IMR-90 (cell line): ENCODE measurements around the gene SHROOM3. TPM values are rescaled to one million over a fixed set of nuclear protein-coding genes. Genes with fewer than 3 reads are reported as not detected.

Experiments
- ATAC-seq: fragments of 200-7000 bp; cut with Tn5 transposase; 2 replicates; pipeline ENCODE4 v1.9.1; 2020; ENCODE audit warnings: low read depth, mild to moderate bottlenecking, moderate library complexity
- BruUV-seq: library from RNA; stranded (reverse); fragments of 400-500 nt; replicated peaks from 2 replicates; lab custom pipeline; 2021; lab: Mats Ljungman, UMichigan
- CTCF ChIA-PET: fragments of 300-600 bp; formaldehyde crosslinking; extraction: SDS; loops from one replicate; lab custom pipeline; 2021; ENCODE audit warnings: antibody characterized with exemption; lab: Yijun Ruan, JAX
- POLR2A ChIA-PET: fragments of 300-600 bp; sonication (Branson Sonifier 250); formaldehyde crosslinking; loops from one replicate; lab custom pipeline; 2022; ENCODE audit warnings: antibody characterized with exemption; ENCODE audit not compliant: unreplicated experiment; lab: Charles Lee
- DNase-seq: peaks from one replicate; pipeline ENCODE4 v3.0.0; 2013
- H2AFZ ChIP-seq: replicated peaks from 2 replicates; pipeline ENCODE3; 2013; ENCODE audit warnings: low read length, mild to moderate bottlenecking; ENCODE audit not compliant: poor library complexity
- H2AK5ac ChIP-seq: 2 replicates; pipeline ENCODE4 v1.6.1; 2013; ENCODE audit warnings: low read depth, low read length, inconsistent platforms
- H2AK9ac ChIP-seq: replicated peaks from 2 replicates; pipeline ENCODE3; 2013; ENCODE audit warnings: mild to moderate bottlenecking, low read depth, low read length, moderate library complexity; ENCODE audit not compliant: poor library complexity
- H2BK120ac ChIP-seq: 2 replicates; pipeline ENCODE4 v1.6.1; 2013; ENCODE audit warnings: low read depth, low read length, inconsistent platforms
- H2BK15ac ChIP-seq: 3 replicates; pipeline ENCODE4 v1.6.1; 2013; ENCODE audit warnings: low read depth, low read length, inconsistent platforms
- H2BK20ac ChIP-seq: 2 replicates; pipeline ENCODE4 v1.6.1; 2013; ENCODE audit warnings: low read depth, mild to moderate bottlenecking, inconsistent platforms, low read length, moderate library complexity
- H2BK5ac ChIP-seq: 2 replicates; pipeline ENCODE4 v1.6.1; 2013; ENCODE audit warnings: mild to moderate bottlenecking, low read depth, low read length, inconsistent platforms; ENCODE audit not compliant: poor library complexity, severe bottlenecking
- H3K14ac ChIP-seq: replicated peaks from 2 replicates; pipeline ENCODE4 v1.6.1; 2013; ENCODE audit warnings: low read depth, low read length, inconsistent platforms
- H3K18ac ChIP-seq: 2 replicates; pipeline ENCODE4 v1.6.1; 2013; ENCODE audit warnings: low read depth, low read length, control low read depth
- H3K23ac ChIP-seq: 2 replicates; pipeline ENCODE4 v1.6.1; 2013; ENCODE audit warnings: low read depth, low read length, inconsistent platforms
- H3K27ac ChIP-seq: 2 replicates; pipeline ENCODE4 v1.5.1; 2013; ENCODE audit warnings: mild to moderate bottlenecking, control low read depth, low read length; ENCODE audit not compliant: insufficient read depth
- H3K27me3 ChIP-seq: 2 replicates; pipeline ENCODE4 v1.6.1; 2013; ENCODE audit warnings: low read length; ENCODE audit not compliant: control insufficient read depth, insufficient read depth
- H3K36me3 ChIP-seq: 2 replicates; pipeline ENCODE4 v1.6.1; 2013; ENCODE audit warnings: low read length, mixed read lengths; ENCODE audit not compliant: control insufficient read depth, insufficient read depth
- H3K4ac ChIP-seq: 2 replicates; pipeline ENCODE4 v1.6.1; 2013; ENCODE audit warnings: low read depth, low read length, inconsistent platforms
- H3K4me1 ChIP-seq: 2 replicates; pipeline ENCODE4 v1.6.1; 2013; ENCODE audit warnings: low read length, mixed read lengths; ENCODE audit not compliant: control insufficient read depth, insufficient read depth
- H3K4me2 ChIP-seq: 2 replicates; pipeline ENCODE4 v1.6.1; 2013; ENCODE audit warnings: low read depth, mild to moderate bottlenecking, control low read depth, low read length, moderate library complexity
- H3K4me3 ChIP-seq: 2 replicates; pipeline ENCODE4 v1.5.1; 2013; ENCODE audit warnings: low read depth, mild to moderate bottlenecking, control low read depth, low read length, moderate library complexity; ENCODE audit not compliant: insufficient read depth
- H3K56ac ChIP-seq: 2 replicates; pipeline ENCODE4 v1.6.1; 2013; ENCODE audit warnings: low read length, inconsistent platforms; ENCODE audit not compliant: insufficient read depth; ENCODE audit errors: extremely low read depth
- H3K79me1 ChIP-seq, 2 experiments: 2 replicates each; pipeline ENCODE4 v1.6.1; 2013; ENCODE audit warnings: low read length in 2 of 2, inconsistent platforms in 1 of 2, low read depth in 1 of 2
- H3K9ac ChIP-seq: 2 replicates; pipeline ENCODE4 v1.6.1; 2013; ENCODE audit warnings: low read depth, low read length, control low read depth
- H3K9me1 ChIP-seq: 2 replicates; pipeline ENCODE4 v1.6.1; 2013; ENCODE audit warnings: low read length, inconsistent platforms; ENCODE audit not compliant: insufficient read depth
- H3K9me3 ChIP-seq: 2 replicates; pipeline ENCODE4 v1.6.1; 2013; ENCODE audit warnings: low read length; ENCODE audit not compliant: control insufficient read depth, insufficient read depth
- H4K20me1 ChIP-seq: 2 replicates; pipeline ENCODE4 v1.6.1; 2013; ENCODE audit warnings: low read length, inconsistent platforms; ENCODE audit not compliant: insufficient read depth
- H4K5ac ChIP-seq: 2 replicates; pipeline ENCODE4 v1.6.1; 2013; ENCODE audit warnings: mild to moderate bottlenecking, low read depth, low read length, control low read depth
- H4K8ac ChIP-seq, 2 experiments: 2 replicates each; pipeline ENCODE4 v1.6.1; 2013; ENCODE audit warnings: low read depth in 2 of 2, low read length in 2 of 2, control low read depth in 1 of 2, inconsistent platforms in 1 of 2
- H4K91ac ChIP-seq: 2 replicates; pipeline ENCODE4 v1.6.1; 2013; ENCODE audit warnings: low read depth, low read length, inconsistent platforms; ENCODE audit not compliant: insufficient read depth
- ELK1 ChIP-seq: fragments of 150-350 bp; IDR thresholded peaks from 2 replicates; pipeline ENCODE4 v1.6.1; 2016; ENCODE audit warnings: low read depth, mild to moderate bottlenecking, low read length, moderate library complexity, borderline replicate concordance
- WGBS, 2 experiments: methylation state at CpG; one replicate each; pipeline versions ENCODE4 v1.1.5 to v1.1.7; 2013; ENCODE audit warnings: missing lambda C conversion rate in 2 of 2; ENCODE audit not compliant: insufficient read length in 1 of 2; ENCODE audit errors: extremely low coverage in 2 of 2; 5-methylcytosine and 5-hydroxymethylcytosine counted together
- dilution Hi-C: fragments of 300-500 bp; cut with HindIII; formaldehyde crosslinking; loops from one replicate; pipeline ENCODE4 v1.14.3; 2018; ENCODE audit warnings: low sequenced_read_pairs; ENCODE audit not compliant: unreplicated experiment
- in situ Hi-C: fragments of 300-500 bp; cut with MboI; formaldehyde crosslinking; loops from 3 replicates; pipeline ENCODE4 v1.14.3; 2019; ENCODE audit warnings: low sequenced_read_pairs, inconsistent platforms, mixed read lengths
- intact Hi-C: fragments of 100-400 bp; cut with micrococcal nuclease; formaldehyde crosslinking; loops from 2 replicates; pipeline ENCODE4 v1.10.0; 2022
- polyA plus RNA-seq, 3 experiments: library from polyadenylated mRNA; depleted of rRNA; stranded (reverse); fragments of >200 nt; gene quantifications; 2 replicates each; pipeline ENCODE4 v1.2.3, GENCODE V29; 2012; ENCODE audit warnings: low replicate concordance in 1 of 3
- total RNA-seq: library from RNA; depleted of rRNA; stranded (reverse); fragments of >200 nt; gene quantifications from 2 replicates; pipeline ENCODE4 v1.2.3, GENCODE V29; 2012

Gene SHROOM3
- total and polyA plus RNA-seq, 2 of the 4 experiments (the other 2 are of a cell fraction), result 10.8 to 19.5 TPM

- TF ChIP-seq ELK1, result no peak
- no TSS peak for BruUV-seq
- Histone ChIP-seq H3K79me1 (no peaks in the 10 kb centered on the region), H4K8ac (no peak overlapping the region), H4K20me1 (no peaks in the 10 kb centered on the region), H3K9me1 (no peaks in the 10 kb centered on the region), H3K56ac (no peak overlapping the region), H2AFZ (no peak overlapping the region), H2BK15ac (0 out of 3 replicates have a peak overlapping the region, but pooled peaks have one; percentile 23), H4K91ac (no peak overlapping the region), H3K4me2 (no peak overlapping the region), H2BK20ac (no peak overlapping the region), H2AK9ac (no peak overlapping the region), H4K5ac (no peak overlapping the region), H3K18ac (no peak overlapping the region), H3K27me3 (no peaks in the 10 kb centered on the region), H2AK5ac (peak overlapping the region; percentile 20; the same call in 1 of the 2 replicates), H3K4me1 (peaks cover 4% of the 10 kb centered on the region), H3K9ac (no peak overlapping the region), H3K27ac (no peak overlapping the region), H3K14ac (no peak overlapping the region), H3K4me3 (no peak overlapping the region), H2BK5ac (no peak overlapping the region), H2BK120ac (no peak overlapping the region), H3K36me3 (no peaks in the 10 kb centered on the region), H3K4ac (peak overlapping the region; percentile 10; the same call in 1 of the 2 replicates), H3K9me3 (no peaks in the 10 kb centered on the region), H3K23ac (no peak overlapping the region)
- in situ Hi-C loops, result no loop called here
- CTCF ChIA-PET, result no interaction called here
- WGBS, 2 experiments, result no CpG with 5 or more reads among the region's 1 CpG
- POLR2A ChIA-PET, result no interaction called here
- intact Hi-C loops, result no loop called here
- dilution Hi-C loops, result no loop called here
- DNase-seq, result no peak
- no peak for ATAC-seq
Observed at GRCh38 chr4:76595435-76595834, 160.4 kb downstream of the SHROOM3 start.
